AG09319 (cell line): Measurements from ENCODE around the gene S100A3.

ENCODE experiments used
- DNase-seq: peaks from one replicate; pipeline ENCODE4 v3.0.0-alpha.2; 2010; ENCODE audit warnings: low read depth; ENCODE audit errors: extremely low read depth
- TF ChIP-seq, protein P1 (sequence below): IDR thresholded peaks from 2 replicates; pipeline ENCODE4 v1.5.1; 2011; ENCODE audit warnings: low read depth, mild to moderate bottlenecking, inconsistent platforms, low read length, moderate library complexity

S100A3 gene

DNA sequence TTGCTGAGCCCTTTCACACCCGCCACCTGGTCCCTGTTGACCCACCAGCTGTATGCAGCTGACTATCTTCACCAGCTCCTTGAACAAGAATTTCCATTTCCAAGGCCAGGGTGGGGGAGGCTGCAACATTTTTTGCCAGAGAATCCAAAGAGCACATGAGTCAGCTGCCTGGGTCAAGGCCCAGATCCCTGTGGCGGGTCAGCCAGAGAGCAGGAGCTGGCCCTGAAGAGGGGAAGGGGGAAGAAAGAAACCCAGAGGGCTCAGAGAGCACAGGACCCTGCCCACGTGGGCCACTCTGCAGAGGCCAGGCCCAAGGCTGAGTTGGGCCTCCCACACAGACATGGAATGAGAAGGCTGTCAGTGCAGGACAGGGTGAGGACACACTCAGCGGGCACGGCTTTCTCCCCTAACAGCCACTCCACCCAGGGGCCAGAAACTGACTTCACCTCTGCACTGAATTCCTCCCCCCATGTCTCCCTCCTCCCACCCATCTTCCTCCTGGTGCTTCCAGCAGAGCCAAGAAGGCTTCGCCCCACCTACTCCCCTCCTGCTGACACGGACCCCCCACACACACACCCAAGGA lies 42.1 kb downstream of the S100A3 start:
- TF ChIP-seq, protein P1, sequence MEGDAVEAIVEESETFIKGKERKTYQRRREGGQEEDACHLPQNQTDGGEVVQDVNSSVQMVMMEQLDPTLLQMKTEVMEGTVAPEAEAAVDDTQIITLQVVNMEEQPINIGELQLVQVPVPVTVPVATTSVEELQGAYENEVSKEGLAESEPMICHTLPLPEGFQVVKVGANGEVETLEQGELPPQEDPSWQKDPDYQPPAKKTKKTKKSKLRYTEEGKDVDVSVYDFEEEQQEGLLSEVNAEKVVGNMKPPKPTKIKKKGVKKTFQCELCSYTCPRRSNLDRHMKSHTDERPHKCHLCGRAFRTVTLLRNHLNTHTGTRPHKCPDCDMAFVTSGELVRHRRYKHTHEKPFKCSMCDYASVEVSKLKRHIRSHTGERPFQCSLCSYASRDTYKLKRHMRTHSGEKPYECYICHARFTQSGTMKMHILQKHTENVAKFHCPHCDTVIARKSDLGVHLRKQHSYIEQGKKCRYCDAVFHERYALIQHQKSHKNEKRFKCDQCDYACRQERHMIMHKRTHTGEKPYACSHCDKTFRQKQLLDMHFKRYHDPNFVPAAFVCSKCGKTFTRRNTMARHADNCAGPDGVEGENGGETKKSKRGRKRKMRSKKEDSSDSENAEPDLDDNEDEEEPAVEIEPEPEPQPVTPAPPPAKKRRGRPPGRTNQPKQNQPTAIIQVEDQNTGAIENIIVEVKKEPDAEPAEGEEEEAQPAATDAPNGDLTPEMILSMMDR, result no peak
- DNase-seq, result peak; percentile 56

DNA sequence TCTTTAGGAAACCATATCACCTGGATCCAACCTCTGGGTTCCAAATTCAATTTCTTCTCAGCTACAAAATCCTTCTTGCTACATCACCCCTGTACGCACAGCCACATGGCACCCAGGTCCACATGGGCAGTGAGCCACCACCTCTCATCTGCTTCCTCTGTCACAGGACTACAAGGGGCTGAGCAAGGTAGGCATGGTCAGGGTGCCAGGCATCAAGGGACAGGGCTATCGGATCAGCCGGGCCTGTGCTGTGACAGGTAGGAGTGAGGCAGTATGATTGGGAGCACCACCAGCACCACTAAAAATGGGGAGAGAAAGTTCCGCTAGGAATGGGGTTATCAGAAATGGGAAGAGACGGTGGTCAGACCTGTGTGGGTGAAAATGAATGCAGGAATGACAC lies 42.7 kb downstream of the S100A3 start:
- TF ChIP-seq, protein P1, result no peak

DNA sequence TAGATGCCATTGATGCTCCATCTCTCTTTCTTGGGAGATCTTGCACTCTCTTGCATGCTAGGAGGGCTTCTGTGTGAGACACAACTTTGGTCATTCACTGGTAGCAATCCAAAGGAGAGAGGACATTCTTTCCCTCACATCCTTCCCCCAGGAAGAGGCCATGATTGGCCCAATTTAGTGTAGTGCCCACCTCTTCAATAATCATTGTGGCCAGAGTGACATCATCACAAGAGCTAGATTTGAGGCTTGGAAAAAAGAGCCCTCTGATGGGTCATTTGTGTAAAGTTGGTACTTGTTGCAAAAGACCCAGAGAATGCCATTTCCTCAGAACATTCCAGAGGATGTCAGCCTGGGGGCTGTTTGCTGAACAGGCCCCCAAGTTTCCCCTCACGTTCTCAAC lies 43.5 kb downstream of the S100A3 start:
- DNase-seq, result no peak
- TF ChIP-seq, protein P1, result no peak

More for the DNA sequence above, 42.7 kb downstream of the S100A3 start:
- DNase-seq, result no peak

DNA sequence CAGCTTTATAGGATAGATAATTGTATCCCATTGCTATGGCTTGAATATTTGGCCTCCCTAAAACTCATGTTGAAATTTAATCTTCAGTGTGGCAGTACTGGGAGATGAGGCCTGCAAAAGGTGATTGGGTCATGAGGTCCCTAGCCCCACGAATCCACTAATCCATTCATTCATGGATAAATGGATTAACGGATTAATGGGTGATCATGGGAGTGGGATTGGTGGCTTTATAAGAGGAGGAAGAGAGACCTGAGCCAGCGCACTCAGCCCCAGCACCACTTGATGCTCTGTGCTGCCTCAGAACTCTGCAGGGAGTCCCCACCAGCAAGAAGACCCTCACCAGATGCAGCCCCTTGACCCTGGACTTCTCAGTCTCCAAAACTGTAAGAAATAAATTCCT lies 45.3 kb downstream of the S100A3 start:
- no peak for DNase-seq
- TF ChIP-seq, protein P1, result no peak

DNA sequence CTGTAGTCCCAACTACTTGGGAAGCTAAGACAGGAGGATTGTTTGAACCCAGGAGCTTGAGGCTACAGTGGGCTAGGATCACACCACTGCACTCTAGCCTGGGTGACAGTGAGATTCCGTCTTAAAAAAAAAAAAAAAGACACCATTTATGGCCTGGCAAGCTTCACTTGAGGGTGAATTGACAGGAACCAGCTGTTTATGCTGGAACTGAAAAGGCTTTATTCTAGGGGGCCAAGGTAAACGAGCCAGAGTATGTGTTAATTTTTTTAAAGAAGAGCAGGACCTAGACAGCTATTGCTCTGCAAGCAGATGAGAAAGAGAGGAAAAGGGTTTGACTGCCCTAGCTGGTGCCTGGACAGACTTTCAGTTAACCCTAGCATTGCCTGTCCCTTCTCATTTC lies 50.3 kb downstream of the S100A3 start:
- TF ChIP-seq, protein P1, result no peak
- DNase-seq, result no peak
